ENCODE data around the gene RSRC1. TPM values are rescaled to one million over a fixed set of nuclear protein-coding genes. Genes with fewer than 3 reads are reported as not detected.

Gene RSRC1
- total and polyA plus RNA-seq, 2 of the 8 experiments (the other 6 are each of a cell fraction or from before 2014, with no cell fraction given) = 2.0 to 27.9 TPM

DNA sequence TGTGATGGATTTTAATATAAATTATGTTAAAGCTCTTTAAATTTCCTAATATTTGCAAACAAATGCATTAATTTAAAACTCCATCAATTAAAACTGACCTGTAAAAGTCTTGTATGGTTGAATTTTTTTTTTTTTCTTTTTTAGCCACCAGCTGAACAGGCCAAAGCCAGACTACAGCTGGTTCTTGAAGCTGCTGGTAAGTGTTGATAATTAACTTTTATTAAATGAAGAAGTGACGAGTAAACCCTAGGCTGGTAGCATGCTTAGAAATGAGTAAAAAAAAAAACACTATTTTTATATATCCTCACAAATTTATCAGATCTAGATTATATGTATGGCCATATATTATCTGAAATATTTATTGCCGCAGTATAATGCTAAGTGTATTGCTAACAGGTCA is 244.8 kb downstream of the RSRC1 start:
- H3K14ac ChIP-seq (ENCODE audit: insufficient read length) = no peak overlapping the region
- H2AK5ac ChIP-seq (ENCODE audit: low read depth, low read length) = no peak overlapping the region
- no peak overlapping the region for H2AFZ ChIP-seq (ENCODE audit: low read length)
- TF ChIP-seq CBX5 (IDR thresholded peaks at IDR 0.05; ENCODE audit: low read depth, low read length) = no peak
- TF ChIP-seq NRF1 (IDR thresholded peaks at IDR 0.05; ENCODE audit: low read depth, low read length) = no peak
- no peak for TF ChIP-seq EZH2 (IDR thresholded peaks at IDR 0.05; ENCODE audit: low read depth, low read length, severe bottlenecking)
- no peak for TF ChIP-seq GABPA (IDR thresholded peaks at IDR 0.05; ENCODE audit: borderline replicate concordance, insufficient read depth, low read length)
- TF ChIP-seq CHD1 (IDR thresholded peaks at IDR 0.05; ENCODE audit: low read depth, low read length) = no peak
- TF ChIP-seq, protein P1, sequence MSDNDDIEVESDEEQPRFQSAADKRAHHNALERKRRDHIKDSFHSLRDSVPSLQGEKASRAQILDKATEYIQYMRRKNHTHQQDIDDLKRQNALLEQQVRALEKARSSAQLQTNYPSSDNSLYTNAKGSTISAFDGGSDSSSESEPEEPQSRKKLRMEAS (IDR thresholded peaks at IDR 0.05) = no peak
- TF ChIP-seq POLR2AphosphoS5 (IDR thresholded peaks at IDR 0.05; ENCODE audit: low read depth, low read length) = no peak
- TF ChIP-seq KDM5A (IDR thresholded peaks at IDR 0.05; ENCODE audit: low read length) = no peak
- TF ChIP-seq ZNF274 (IDR thresholded peaks at IDR 0.05; ENCODE audit: borderline replicate concordance, extremely low read depth, low read length) = no peak
- TF ChIP-seq, protein P2, sequence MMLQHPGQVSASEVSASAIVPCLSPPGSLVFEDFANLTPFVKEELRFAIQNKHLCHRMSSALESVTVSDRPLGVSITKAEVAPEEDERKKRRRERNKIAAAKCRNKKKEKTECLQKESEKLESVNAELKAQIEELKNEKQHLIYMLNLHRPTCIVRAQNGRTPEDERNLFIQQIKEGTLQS (IDR thresholded peaks at IDR 0.05; ENCODE audit: insufficient read depth, low read depth, low read length) = no peak
- no peak for TF ChIP-seq SUZ12 (IDR thresholded peaks at IDR 0.05; ENCODE audit: low read length)
- TF ChIP-seq EP300 (IDR thresholded peaks at IDR 0.05; ENCODE audit: borderline replicate concordance in 1 of 2, low read depth in 2 of 2, low read length in 2 of 2) = no peak
- TF ChIP-seq CREB1 (IDR thresholded peaks at IDR 0.05) = no peak
- H2BK15ac ChIP-seq (ENCODE audit: low read length) = no peak overlapping the region
- H2BK20ac ChIP-seq (ENCODE audit: low read length) = no peak overlapping the region
- no peak overlapping the region for H2BK5ac ChIP-seq (ENCODE audit: low read depth, low read length)
- no peak overlapping the region for H4K5ac ChIP-seq (ENCODE audit: insufficient read length, low read depth, low read length)
- 90% methylated on average over 2 of the region's 2 CpGs; no CpG with 5 or more reads in 1 of the 2 experiments for WGBS, 2 experiments (ENCODE audit: extremely low coverage in 1 of 2, insufficient coverage in 1 of 2, insufficient read length in 1 of 2, insufficient replicate concordance in 2 of 2, low coverage in 1 of 2, low lambda C conversion rate in 2 of 2, missing lambda C conversion rate in 1 of 2)
- FAIRE-seq (no peak), DNase-seq (ENCODE audit: low read depth in 1 of 2, low spot score in 2 of 2) (no peak)
- no peaks in the 10 kb centered on the region for H3K23me2 ChIP-seq (ENCODE audit: low read depth, low read length)
- H3K9me3 ChIP-seq (ENCODE audit: insufficient read depth in 2 of 2, low read depth in 1 of 2, low read length in 1 of 2) = no peaks in the 10 kb centered on the region
- H4K8ac ChIP-seq (ENCODE audit: extremely low read depth, insufficient read depth, low read length) = no peak overlapping the region
- H3K27ac ChIP-seq (ENCODE audit: low read depth, low read length) = no peak overlapping the region
- H3K56ac ChIP-seq (replicated peaks; ENCODE audit: insufficient read length, low read depth, low read length) = no peak overlapping the region
- ChIA-PET CTCF (ENCODE audit: partially characterized antibody) (interaction anchor here (0.7 kb wide), 1 partner anchor 28 kb away, joined by 3 read pairs; no protein-coding TSS in a partner anchor), POLR2A (ENCODE audit: partially characterized antibody) (no interaction called here)
- no peaks in the 10 kb centered on the region for H4K20me1 ChIP-seq (replicated peaks in 1 of 2; ENCODE audit: control insufficient read depth in 1 of 2, insufficient read depth in 2 of 2, low read length in 2 of 2)
- H3K4me3 ChIP-seq (ENCODE audit: extremely low read depth in 1 of 4, insufficient read depth in 2 of 4, low read depth in 3 of 4, low read length in 4 of 4) = no peak overlapping the region
- no peak overlapping the region for H3K4ac ChIP-seq (replicated peaks; ENCODE audit: insufficient read length, low read depth, low read length)
- H2BK12ac ChIP-seq (ENCODE audit: low read depth, low read length) = no peak overlapping the region
- no peak overlapping the region for H3K18ac ChIP-seq (ENCODE audit: extremely low read depth, low read length)
- H3K79me1 ChIP-seq (ENCODE audit: low read depth, low read length) = no peaks in the 10 kb centered on the region
- H3K79me2 ChIP-seq (ENCODE audit: control insufficient read depth in 1 of 2, insufficient read depth in 2 of 2, low read length in 2 of 2) = no peaks in the 10 kb centered on the region
- no peak overlapping the region for H4K91ac ChIP-seq (replicated peaks; ENCODE audit: insufficient read length, low read length)
- H3K23ac ChIP-seq (ENCODE audit: insufficient read length) = no peak overlapping the region
- no peaks in the 10 kb centered on the region for H3K27me3 ChIP-seq (replicated peaks in 1 of 4; ENCODE audit: control insufficient read depth in 3 of 4, extremely low read depth in 1 of 4, insufficient read depth in 3 of 4, low read length in 3 of 4)
- H3K4me1 ChIP-seq (replicated peaks in 1 of 4; ENCODE audit: control insufficient read depth in 3 of 4, insufficient read depth in 4 of 4, low read length in 3 of 4) = no peaks in the 10 kb centered on the region
- no peaks in the 10 kb centered on the region for H3K36me3 ChIP-seq (ENCODE audit: control insufficient read depth in 2 of 4, insufficient read depth in 4 of 4, low read length in 3 of 4)
- no peak overlapping the region for H3K4me2 ChIP-seq (ENCODE audit: insufficient read depth in 1 of 2, low read depth in 2 of 2, low read length in 2 of 2)
- no peak overlapping the region for H3K9ac ChIP-seq (replicated peaks in 1 of 4; ENCODE audit: extremely low read depth in 1 of 4, low read depth in 3 of 4, low read length in 3 of 4)
- H2BK120ac ChIP-seq (replicated peaks; ENCODE audit: low read depth, low read length) = no peak overlapping the region

All from H1 (cell line).